ENCODE data around the gene WSCD1.

WSCD1 gene

GRCh38 chr17:6088141-6088540 is 18.0 kb downstream of the WSCD1 start:
- DNase-seq: no peak

- no peak for DNase-seq
Observed at GRCh38 chr17:6090253-6090652, 20.1 kb downstream of the WSCD1 start.

DNA sequence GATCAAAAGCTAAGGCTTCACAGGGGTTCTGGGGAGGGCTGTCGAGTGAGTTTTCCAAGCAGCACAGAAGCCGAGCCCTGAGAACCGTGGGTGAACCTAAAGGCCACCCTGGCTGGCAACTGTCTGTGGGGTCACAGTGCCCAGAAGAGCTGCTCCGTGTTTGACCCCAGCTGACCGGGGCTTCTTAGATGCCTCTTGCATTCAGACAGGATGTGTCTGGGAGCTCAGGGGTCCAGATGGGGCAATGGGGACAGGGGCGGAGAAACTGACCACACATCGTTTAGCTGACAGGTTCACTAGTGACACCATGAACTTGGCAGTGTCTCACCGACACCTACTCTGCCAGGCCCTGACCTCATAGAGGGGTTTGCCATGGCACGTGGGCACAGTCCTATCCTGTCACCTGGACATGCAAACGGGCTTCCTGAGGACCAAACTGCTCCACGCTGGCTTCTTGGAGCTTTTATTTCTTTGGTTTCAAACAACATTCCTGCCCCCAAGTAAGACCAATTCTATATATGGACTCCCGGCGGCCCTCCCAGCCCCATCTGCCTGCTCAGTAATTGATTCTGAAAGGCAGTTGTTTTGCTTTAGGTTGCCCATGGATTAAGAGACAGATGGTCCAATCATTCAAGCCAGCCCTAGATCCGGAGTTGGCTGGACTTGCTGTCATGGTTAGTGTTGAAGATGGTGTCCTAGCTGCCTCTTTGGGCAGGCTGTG is 22.2 kb downstream of the WSCD1 start:
- no peak for DNase-seq

DNA sequence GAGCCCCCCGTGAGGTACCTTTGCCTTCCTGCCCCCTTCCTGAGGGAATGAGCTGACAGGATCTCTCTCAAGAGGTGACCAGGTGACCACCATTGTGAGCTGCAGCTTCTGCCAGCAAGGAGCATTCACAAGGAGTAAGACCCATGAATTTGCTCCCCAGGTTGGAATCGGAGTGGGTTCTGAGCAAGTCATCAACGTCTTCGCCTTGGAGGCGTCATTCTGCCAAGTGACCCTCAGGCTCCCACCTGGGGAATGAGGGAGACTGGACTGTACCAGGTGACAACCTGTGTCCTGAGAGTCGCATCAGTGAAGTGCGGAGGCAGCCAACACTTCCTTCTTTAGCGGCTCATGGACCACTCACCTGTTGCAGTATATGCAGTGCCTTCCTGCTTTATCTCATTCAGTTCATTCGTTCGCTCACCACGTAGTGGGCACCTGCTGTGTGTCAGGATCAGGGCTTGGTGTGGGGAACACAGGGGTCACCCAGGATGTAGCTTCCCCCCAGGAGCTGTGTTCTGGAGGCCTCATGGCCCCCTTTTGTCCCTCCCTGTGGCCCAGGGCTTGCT is 22.8 kb downstream of the WSCD1 start:
- no peak for DNase-seq

GRCh38 chr17:6094453-6094852 is 24.3 kb downstream of the WSCD1 start:
- DNase-seq: no peak

DNA sequence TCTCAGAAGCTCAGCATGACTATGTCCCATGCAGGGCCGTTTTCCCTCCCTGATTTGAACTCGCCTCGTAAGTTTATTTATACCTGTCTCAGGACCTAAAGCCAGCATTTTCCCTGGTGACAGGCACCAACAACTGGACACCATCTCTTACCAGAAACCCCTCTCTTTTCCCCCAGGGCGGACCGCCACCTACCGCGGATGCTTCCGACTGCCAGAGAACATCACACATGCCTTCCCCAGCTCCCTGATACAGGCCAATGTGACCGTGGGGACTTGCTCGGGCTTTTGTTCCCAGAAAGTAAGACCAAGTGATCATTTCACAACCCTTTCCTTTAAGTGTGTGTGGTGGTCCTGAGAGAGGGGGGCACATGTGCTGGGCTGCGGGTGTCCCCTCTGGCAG is 24.7 kb downstream of the WSCD1 start:
- DNase-seq: no peak

GRCh38 chr17:6095501-6095900 is 25.3 kb downstream of the WSCD1 start:
- DNase-seq: no peak

DNA sequence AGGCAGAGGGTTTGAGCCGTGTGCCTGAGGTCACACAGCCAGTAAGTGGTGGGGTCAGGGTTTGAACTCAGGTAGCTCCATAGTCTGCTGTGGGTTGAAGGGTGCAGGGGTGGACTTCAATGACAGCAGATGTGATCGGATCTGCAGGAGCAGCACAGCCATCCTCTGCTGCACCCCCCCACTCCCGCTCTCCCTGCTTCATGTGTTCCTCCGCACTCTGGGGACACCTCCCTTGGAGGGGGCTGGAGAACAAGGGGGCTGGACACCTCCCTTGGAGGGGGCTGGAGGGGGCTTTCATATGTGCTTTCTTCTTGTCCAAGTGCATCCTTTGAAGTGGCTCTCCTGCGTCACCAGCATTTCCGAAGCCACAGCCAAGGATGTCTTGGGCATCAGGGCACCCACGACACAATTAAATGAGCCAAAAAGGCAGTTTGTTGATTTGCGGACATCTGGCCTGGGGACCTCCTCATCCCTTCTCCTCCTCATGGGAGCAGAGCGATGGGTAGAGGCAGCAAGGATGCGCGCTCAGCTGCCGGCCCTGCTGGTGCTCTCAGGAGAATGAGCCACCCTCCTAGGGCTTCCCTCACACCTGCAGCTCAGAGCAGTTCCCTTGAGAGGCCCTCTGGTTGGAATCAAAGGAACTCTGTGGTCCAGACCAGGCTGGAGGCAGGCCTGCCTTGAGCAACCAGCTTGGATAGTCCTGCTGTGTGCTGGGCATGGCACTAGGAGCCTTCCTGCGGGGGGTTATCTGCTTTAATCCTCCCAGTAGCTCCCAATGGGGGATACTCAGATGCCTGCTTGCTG is 26.2 kb downstream of the WSCD1 start:
- DNase-seq: peak; percentile 14

DNA sequence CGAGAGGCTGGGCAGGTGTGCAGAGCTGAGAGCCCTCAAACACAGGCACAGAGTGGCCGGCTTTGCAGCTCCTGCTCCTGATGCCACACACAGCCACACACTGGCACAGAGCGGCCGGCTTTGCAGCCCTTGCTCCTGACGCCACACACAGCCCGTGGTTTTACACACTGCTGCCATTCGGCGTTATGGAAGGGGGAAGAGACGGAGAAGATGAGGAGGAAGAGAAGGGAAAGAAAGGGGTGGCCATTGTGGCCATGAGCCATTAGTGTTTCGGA is 26.8 kb downstream of the WSCD1 start:
- no peak for DNase-seq

DNA sequence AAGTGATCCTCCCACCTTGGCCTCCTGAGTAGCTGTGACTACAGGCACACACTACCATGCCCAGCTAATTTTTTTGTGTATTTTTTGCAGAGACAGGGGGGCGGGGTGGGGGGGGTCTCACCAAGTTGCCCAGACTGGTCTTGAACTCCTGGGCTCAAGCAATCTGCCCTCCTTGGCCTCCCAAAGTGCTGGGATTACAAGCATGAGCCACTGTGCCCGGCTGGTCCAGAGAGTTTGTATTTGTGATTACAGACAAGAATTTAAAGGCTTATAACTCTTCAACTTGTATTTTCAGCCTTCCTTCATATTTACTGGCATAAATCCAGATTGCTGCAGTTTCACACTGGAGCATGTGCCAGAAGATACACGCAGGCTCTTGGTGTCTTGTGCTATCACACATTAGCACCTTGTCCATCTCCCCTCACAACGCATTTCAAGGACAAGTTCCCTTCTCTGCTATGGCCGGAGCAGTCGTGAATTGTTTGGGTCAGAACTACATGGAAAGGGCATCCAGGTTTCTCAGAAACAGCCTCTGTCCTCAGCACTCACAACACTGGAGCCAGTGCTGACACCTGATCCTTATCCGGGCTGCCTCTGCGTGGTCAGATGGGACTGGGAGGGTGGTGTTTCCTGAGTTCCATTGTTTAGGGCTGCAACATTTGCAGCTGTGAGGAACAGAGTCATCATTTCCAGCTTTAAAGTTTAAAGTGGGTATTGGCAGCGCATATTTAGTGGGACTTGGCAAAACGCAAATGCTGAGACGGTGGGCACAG is 28.1 kb downstream of the WSCD1 start:
- DNase-seq: no peak

- no peak for DNase-seq
Observed at GRCh38 chr17:6098823-6099180, 28.6 kb downstream of the WSCD1 start.

- no peak for DNase-seq
Observed at GRCh38 chr17:6099492-6099891, 29.3 kb downstream of the WSCD1 start.

DNA sequence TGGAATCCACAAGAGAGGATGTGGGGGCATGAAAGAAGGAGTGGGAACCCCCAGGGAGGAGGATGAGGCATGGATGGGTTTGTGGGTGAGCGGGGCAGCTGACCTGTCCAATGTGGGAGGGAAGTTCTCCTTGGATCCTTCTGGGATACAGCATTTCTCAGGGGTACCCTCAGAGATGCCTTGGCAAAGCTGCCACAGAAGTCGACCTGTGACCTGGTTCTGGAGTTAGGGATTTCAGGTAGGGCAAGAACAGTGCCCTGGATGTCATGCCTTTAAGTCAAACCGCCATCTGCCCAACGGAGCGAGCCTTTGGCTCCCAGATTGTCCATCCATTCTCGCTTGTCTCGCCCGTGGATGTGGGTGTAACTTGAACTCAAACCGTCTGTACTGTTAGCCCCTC is 30.0 kb downstream of the WSCD1 start:
- no peak for DNase-seq

- DNase-seq: no peak
Observed at GRCh38 chr17:6100891-6101500, 30.8 kb downstream of the WSCD1 start.

GRCh38 chr17:6101706-6102105 is 31.5 kb downstream of the WSCD1 start:
- DNase-seq: no peak

GRCh38 chr17:6102615-6103014 is 32.4 kb downstream of the WSCD1 start:
- DNase-seq: no peak

DNA sequence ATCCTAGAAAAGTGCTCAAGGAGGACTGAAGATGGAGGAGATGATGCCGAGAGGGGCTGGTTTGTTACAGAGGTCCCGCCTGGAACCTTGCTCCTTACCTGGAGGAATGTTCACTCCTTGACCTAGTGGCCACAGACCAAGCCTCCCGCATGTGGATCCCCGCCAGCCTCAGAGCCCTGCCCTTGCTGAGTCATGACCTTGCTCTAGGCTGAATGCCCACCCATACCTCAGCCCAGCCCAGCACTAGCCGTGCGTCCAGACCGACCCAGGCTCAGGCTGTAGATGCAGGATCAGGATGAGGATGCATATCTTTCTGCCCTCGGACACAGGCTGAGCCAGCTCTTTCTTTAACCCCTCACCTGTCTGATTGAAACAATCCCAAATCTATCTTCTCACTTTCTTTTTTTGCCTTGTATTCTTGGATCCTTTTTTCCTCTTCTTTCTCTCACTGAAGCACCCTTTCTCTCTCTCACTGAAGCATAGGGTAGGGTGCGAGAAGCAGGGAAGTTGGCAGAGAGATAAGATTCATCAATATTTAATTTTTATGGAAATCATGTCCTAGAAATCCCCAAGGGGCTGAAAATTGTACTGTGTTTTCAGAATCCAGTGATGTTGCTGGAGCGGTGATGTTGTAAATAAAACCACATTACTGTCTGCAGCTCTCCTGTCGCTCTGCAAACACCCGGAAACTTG is 34.9 kb downstream of the WSCD1 start:
- no peak for DNase-seq

GRCh38 chr17:6105649-6106007 is 35.4 kb downstream of the WSCD1 start:
- DNase-seq: no peak

DNA sequence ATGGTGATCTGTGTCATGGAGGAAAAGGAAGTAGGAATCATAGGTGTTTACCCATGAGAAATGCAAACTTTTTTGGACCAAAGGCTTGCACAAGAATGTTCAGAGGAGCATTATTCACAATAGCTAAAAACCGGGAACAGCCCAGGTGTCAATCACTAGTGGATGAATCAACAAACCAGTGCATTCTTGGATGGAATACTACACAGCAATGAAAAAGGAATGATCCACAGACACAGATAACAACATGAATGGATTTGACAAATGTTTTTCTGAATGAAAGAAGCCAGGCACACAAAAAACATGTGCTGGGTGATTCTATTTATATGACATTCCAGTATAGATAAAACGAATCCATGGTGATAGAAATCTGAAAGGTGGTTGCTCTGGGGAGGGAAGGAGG is 36.0 kb downstream of the WSCD1 start:
- DNase-seq: no peak

GRCh38 chr17:6107791-6108190 is 37.6 kb downstream of the WSCD1 start:
- no peak for DNase-seq

DNA sequence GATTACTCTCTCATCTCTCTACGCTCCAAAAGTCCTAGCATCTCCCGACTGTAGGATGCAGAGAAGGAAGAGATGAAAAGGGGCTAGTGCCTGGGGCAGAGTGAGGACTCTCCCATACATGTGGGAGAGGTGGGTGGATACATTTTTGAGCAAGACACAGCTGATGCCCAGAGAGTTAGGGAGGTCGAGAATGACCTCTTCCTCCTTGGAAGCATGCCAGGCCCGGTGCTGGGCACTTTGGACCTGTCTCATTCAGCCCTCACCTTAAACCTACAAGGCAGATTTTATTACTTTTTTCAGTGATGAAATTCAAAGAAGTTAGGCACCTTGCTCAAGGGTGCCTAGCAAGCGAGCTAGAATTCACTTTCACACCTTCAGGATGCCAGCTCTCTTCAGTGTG is 38.2 kb downstream of the WSCD1 start:
- DNase-seq: no peak

DNA sequence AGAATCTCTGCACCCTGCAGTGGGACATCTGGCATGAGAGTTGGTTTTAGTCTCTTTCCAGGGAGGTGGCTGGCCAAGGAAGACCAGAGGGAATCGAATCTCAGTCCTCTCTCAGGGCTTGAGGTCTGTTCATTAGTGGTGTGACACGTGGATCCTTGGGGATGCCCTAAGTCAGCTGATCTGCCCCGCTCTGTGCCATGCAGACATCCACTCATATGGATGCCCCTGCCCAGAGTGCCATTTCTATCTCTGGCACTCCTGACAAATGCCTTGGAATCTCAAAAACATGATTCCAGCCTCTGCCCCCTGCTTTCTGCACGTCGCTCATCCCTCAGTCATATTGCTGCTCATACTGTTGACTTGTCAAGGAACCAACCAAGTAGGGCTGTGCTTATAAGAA is 38.8 kb downstream of the WSCD1 start:
- no peak for DNase-seq

GRCh38 chr17:6109536-6109935 is 39.4 kb downstream of the WSCD1 start:
- DNase-seq: no peak

Data from NCI-H345 (cell line).